ENCODE results near the gene YKT6.

- TF ChIP-seq CTCF (IDR thresholded peaks at IDR 0.05; ENCODE audit: low read depth, low read length), result no peak
- TF ChIP-seq EZH2phosphoT487 (IDR thresholded peaks at IDR 0.05; ENCODE audit: low read depth), result no peak
Measured at GRCh38 chr7:44167920-44168319, 32.9 kb upstream of the YKT6 start.
